ENCODE results near the gene LMBR1L.

- TF ChIP-seq CTCF (IDR thresholded peaks at IDR 0.05) (peak in 1 of 12 donors; percentile 13), POLR2A (IDR thresholded peaks at IDR 0.05) (peak in 1 of 2 donors; percentile 53)
Observed at GRCh38 chr12:49069507-49070346, 40.9 kb downstream of the LMBR1L start, which contains the start of gene RHEBL1.
